Transverse colon (tissue), 4 donors: ENCODE data around the gene RSU1. TPM values are rescaled to one million over a fixed set of nuclear protein-coding genes. Genes with fewer than 3 reads are reported as not detected.

ENCODE experiments used
- DNase-seq: peaks from one replicate; pipeline ENCODE4 v3.0.0-alpha.2; 2019
- H3K27ac ChIP-seq, 4 donors: fragments of 200-600 bp; sonication (generic); 2 replicates each; pipeline ENCODE4 v1.5.1; 2016 to 2018; ENCODE audit warnings: inconsistent platforms in 4 of 4
- H3K27me3 ChIP-seq: fragments of 200-600 bp; sonication (generic); 2 replicates; pipeline ENCODE4 v1.5.1; 2017; ENCODE audit warnings: inconsistent platforms
- H3K36me3 ChIP-seq, 4 donors: fragments of 200-600 bp; sonication (generic); 2 replicates each; pipeline ENCODE4 v1.5.1; 2017 to 2019; ENCODE audit warnings: inconsistent platforms in 4 of 4
- H3K4me1 ChIP-seq, 4 donors: fragments of 200-600 bp; sonication (generic); 2 replicates each; pipeline ENCODE4 v1.5.1; 2017 to 2020; ENCODE audit warnings: inconsistent platforms in 4 of 4
- H3K4me3 ChIP-seq, 4 donors: fragments of 200-600 bp; sonication (generic); 1 replicate in 1 of 4; 2 replicates in 3 of 4; pipeline versions ENCODE4 v1.5.1 to v1.6.1; 2017 to 2019; ENCODE audit warnings: inconsistent platforms in 4 of 4
- H3K9me3 ChIP-seq, 2 donors: fragments of 200-600 bp; sonication (generic); 2 replicates each; pipeline ENCODE4 v1.5.1; 2017 to 2019; ENCODE audit warnings: inconsistent platforms in 2 of 2
- EP300 ChIP-seq: sonication (generic); formaldehyde crosslinking; IDR thresholded peaks from one replicate; pipeline ENCODE4 v1.6.1; 2017; ENCODE audit warnings: antibody characterized with exemption, low read depth
- POLR2A ChIP-seq: fragments of 450-650 bp; IDR thresholded peaks from one replicate; pipeline ENCODE4 v1.6.1; 2016; ENCODE audit warnings: antibody characterized with exemption, mild to moderate bottlenecking, moderate library complexity
- POLR2AphosphoS5 ChIP-seq, 3 donors: sonication (generic); formaldehyde crosslinking; IDR thresholded peaks; one replicate each; pipeline ENCODE4 v1.6.1; 2016; ENCODE audit warnings: antibody characterized with exemption in 3 of 3
- WGBS, 2 donors: methylation state at CpG; one replicate each; pipeline ENCODE4 v1.1.5; 2018; ENCODE audit warnings: low coverage in 1 of 2; 5-methylcytosine and 5-hydroxymethylcytosine counted together
- in situ Hi-C, 4 donors: fragments of 200-750 bp; cut with MboI; loops; one replicate each; pipeline versions ENCODE4 v1.15.0 to v1.15.1; 2017; ENCODE audit warnings: low sequenced_read_pairs in 3 of 4, low pct_ligation_motif_present in 1 of 4, low pct_unique_long_range_greater_than_20kb in 1 of 4
- intact Hi-C: fragments of 100-400 bp; cut with DNase I; formaldehyde crosslinking; loops from one replicate; pipeline ENCODE4 v1.15.1; 2023; ENCODE audit warnings: low total_unique reads
- total RNA-seq, 4 donors: library from RNA; depleted of rRNA; stranded (reverse); fragments of >200 nt; gene quantifications; one replicate each; pipeline ENCODE4 v1.1.0, GENCODE V29; 2016
- TF ChIP-seq, protein P1 (sequence below), 5 experiments: fragments of 200-600 bp in 3 of 5; fragments of 450-650 bp in 2 of 5; sonication (generic) in 3 of 5; IDR thresholded peaks; 1 replicate in 2 of 5; 2 replicates in 3 of 5; pipeline ENCODE4 v1.5.1; 2016 to 2017; ENCODE audit warnings: antibody characterized with exemption in 5 of 5, inconsistent platforms in 3 of 5, mild to moderate bottlenecking in 2 of 5, moderate library complexity in 1 of 5

The RSU1 gene
- total RNA-seq, 4 donors from 2014 or later = 25.9 to 132 (median 67.0) TPM

DNA sequence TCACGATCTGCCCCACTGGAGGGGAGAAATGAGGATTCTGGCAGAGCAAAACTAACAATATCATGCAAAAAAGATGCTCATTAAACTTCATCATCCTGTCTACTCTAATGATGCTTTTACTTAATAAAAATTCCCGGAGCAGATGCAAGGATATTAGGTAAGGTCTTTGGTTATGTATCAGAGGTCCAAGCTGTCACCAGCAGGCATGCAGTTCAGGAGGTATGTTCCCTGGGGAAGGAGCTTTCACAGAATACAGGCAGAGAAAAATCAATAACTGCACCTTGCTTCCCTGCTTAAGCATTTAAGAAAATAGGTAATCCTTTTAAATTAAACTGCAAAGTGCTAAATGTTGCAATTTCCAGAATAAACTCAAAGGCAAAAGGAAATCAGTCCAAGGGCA, 213.9 kb downstream of the RSU1 start:
- in situ Hi-C loops = no loop called here
- Histone ChIP-seq H3K36me3 (no peaks in the 10 kb centered on the region), H3K27ac (no peak overlapping the region), H3K27me3 (no peaks in the 10 kb centered on the region), H3K4me3 (no peak overlapping the region), H3K9me3 (no peaks in the 10 kb centered on the region), H3K4me1 (no peaks in the 10 kb centered on the region)
- no peak for DNase-seq
- TF ChIP-seq EP300 (no peak), POLR2A (no peak), POLR2AphosphoS5 (IDR thresholded peaks at IDR 0.05) (no peak)
- TF ChIP-seq, protein P1, sequence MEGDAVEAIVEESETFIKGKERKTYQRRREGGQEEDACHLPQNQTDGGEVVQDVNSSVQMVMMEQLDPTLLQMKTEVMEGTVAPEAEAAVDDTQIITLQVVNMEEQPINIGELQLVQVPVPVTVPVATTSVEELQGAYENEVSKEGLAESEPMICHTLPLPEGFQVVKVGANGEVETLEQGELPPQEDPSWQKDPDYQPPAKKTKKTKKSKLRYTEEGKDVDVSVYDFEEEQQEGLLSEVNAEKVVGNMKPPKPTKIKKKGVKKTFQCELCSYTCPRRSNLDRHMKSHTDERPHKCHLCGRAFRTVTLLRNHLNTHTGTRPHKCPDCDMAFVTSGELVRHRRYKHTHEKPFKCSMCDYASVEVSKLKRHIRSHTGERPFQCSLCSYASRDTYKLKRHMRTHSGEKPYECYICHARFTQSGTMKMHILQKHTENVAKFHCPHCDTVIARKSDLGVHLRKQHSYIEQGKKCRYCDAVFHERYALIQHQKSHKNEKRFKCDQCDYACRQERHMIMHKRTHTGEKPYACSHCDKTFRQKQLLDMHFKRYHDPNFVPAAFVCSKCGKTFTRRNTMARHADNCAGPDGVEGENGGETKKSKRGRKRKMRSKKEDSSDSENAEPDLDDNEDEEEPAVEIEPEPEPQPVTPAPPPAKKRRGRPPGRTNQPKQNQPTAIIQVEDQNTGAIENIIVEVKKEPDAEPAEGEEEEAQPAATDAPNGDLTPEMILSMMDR (IDR thresholded peaks at IDR 0.05) = no peak
- intact Hi-C loops = no loop called here
- 91 to 92% methylated on average over 2 of the region's 2 CpGs for WGBS, 2 donors

DNA sequence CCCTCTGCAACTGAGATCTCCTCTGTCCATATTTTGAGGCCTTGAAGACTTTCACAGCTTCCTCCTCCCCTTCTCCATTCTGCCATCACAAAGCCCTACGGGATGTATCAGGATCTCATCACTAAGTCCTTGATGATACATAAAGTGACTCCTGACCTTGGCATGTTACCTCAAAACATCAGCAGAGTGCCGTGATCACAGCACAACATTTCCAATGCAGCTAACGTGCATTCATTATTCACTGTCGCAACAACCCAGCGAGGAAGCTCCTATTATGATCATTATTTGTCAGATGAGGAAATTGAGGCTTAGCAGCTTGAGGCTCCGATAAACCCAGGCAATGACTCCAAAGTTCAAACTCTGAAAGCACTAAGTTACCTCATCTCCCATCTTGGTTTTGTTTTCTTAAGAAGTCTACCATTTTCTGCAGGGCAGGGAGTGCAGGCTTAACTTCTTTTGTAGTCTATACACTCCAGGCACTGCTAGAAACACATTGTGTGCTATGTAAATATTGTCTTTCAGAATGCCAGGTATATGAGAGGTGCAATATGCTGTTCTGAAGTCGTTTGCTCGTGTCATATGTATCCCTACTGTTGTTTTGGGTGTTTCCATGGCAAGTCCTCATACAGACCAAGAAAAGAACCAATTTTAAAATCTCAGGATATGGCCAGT, 215.0 kb downstream of the RSU1 start:
- H3K27ac ChIP-seq = no peak overlapping the region
- no peak for TF ChIP-seq POLR2AphosphoS5 (IDR thresholded peaks at IDR 0.05)
- no peak for TF ChIP-seq POLR2A
- TF ChIP-seq, protein P1 (IDR thresholded peaks at IDR 0.05) = no peak
- TF ChIP-seq EP300 = no peak
- no peaks in the 10 kb centered on the region for H3K9me3 ChIP-seq
- no peak overlapping the region for H3K4me3 ChIP-seq
- 83 to 85% methylated on average over 7 to 8 of the region's 8 CpGs for WGBS, 2 donors
- no peaks in the 10 kb centered on the region for H3K4me1 ChIP-seq
- no peaks in the 10 kb centered on the region for H3K27me3 ChIP-seq
- no peak for DNase-seq
- H3K36me3 ChIP-seq = no peaks in the 10 kb centered on the region
- in situ Hi-C loops = no loop called here
- intact Hi-C loops = no loop called here

DNA sequence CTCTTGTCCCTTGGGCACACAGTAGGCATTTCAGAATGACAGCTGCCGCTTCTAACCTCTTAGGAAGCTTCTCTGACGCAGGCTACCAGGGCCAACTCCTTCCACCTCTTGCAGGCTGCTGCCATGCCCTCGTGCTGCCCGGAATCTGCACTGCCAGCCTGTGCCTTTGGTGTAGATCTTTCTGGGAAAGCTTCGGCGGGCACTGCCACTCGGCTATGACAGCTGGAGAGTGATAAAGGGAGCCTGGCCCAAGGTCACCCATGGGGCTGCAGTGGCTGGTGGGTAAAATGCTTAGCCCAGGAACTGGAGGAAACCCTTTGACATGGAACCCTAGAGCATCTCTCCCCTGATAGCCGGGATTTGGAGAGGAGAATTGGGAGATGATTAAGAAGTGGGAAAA, 217.6 kb downstream of the RSU1 start:
- Histone ChIP-seq H3K27me3 (no peaks in the 10 kb centered on the region), H3K4me1 (no peaks in the 10 kb centered on the region), H3K36me3 (no peaks in the 10 kb centered on the region), H3K9me3 (no peaks in the 10 kb centered on the region), H3K27ac (no peak overlapping the region), H3K4me3 (no peak overlapping the region)
- in situ Hi-C loops (no loop called here), intact Hi-C loops (no loop called here)
- WGBS, 2 donors = 98% methylated on average over 8 of the region's 8 CpGs; no CpG with 5 or more reads in 1 of the 2 donors
- TF ChIP-seq POLR2AphosphoS5 (IDR thresholded peaks at IDR 0.05) = no peak
- no peak for DNase-seq

DNA sequence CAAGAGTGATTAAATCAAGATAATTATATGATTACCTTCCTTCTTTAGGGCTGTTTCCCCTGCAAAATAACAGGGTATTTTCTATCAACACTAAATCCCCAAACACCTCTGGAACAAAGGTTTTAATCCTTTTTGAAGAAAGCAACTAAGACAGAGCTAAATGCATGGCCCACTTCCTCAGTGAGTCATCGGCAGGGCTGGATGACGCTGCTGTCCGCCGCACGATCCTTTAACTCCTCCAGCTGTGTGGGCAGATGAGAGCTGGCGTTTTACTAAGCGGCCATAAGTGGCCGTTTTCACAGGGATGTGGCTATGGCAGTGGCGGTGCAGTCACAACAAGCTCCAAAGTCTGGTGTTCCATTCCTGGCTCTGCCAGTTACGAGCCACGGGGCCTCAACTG, 219.6 kb downstream of the RSU1 start:
- intact Hi-C loops (no loop called here), in situ Hi-C loops (no loop called here)
- no peak for DNase-seq
- Histone ChIP-seq H3K27ac (no peak overlapping the region), H3K36me3 (peaks cover 0 to 8% (median under 1%) of the 10 kb centered on the region in 4 donors), H3K4me1 (no peaks in the 10 kb centered on the region), H3K27me3 (no peaks in the 10 kb centered on the region), H3K9me3 (no peaks in the 10 kb centered on the region), H3K4me3 (no peak overlapping the region)
- WGBS, 2 donors = 85 to 95% methylated on average over 9 to 11 of the region's 11 CpGs
- TF ChIP-seq POLR2AphosphoS5 (IDR thresholded peaks at IDR 0.05) (no peak), POLR2A (no peak)
- TF ChIP-seq, protein P1 (IDR thresholded peaks at IDR 0.05) = no peak

DNA sequence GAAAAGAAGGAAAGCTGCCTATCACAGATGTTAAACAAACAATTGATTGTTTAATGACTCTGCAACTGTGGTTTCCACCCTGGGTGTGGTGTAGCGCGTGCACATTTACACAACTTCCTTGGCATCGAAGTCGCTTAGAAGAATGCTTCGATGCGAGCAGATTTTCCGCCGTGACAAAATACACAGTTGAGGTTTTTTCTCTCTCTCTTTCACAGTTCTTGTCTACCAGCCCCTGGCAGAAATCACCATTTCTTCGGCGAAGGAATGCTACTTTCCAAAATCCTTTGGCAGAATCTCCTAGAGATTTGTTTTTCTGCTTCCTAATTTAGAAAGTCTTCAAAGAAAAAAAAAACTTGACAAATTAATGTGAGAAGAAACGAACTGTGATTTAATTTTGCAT, 224.8 kb downstream of the RSU1 start:
- Histone ChIP-seq H3K4me3 (no peak overlapping the region), H3K36me3 (peaks cover 0 to 12% (median 5%) of the 10 kb centered on the region in 4 donors), H3K4me1 (no peaks in the 10 kb centered on the region), H3K27ac (no peak overlapping the region), H3K9me3 (no peaks in the 10 kb centered on the region), H3K27me3 (no peaks in the 10 kb centered on the region)
- intact Hi-C loops (no loop called here), in situ Hi-C loops (no loop called here)
- 82% methylated on average over 10 to 11 of the region's 11 CpGs for WGBS, 2 donors
- no peak for DNase-seq
- TF ChIP-seq EP300 (no peak), POLR2AphosphoS5 (IDR thresholded peaks at IDR 0.05) (no peak), POLR2A (no peak)
- TF ChIP-seq, protein P1 (IDR thresholded peaks at IDR 0.05) = no peak
